Measurements from ENCODE around the gene NINJ2. TPM values are rescaled to one million over a fixed set of nuclear protein-coding genes. Genes with fewer than 3 reads are reported as not detected.

NINJ2 gene
- total and polyA plus RNA-seq, 8 donors: 0.32 to 1.8 (median 0.68) TPM

- WGBS, 2 donors: 24 to 25% methylated on average over 43 to 44 of the region's 44 CpGs
- H3K9me3 ChIP-seq: no peaks in the 10 kb centered on the region
Measured at GRCh38 chr12:546920-547845, 116.1 kb downstream of the NINJ2 start.

GRCh38 chr12:546265-546919, 116.9 kb downstream of the NINJ2 start:
- Histone ChIP-seq H3K4me3 (no peak overlapping the region), H3K27ac (no peak overlapping the region), H3K9me3 (no peaks in the 10 kb centered on the region), H3K4me1 (no peaks in the 10 kb centered on the region), H3K27me3 (peaks cover 0 to 3% (median 0%) of the 10 kb centered on the region in 4 donors), H3K36me3 (no peaks in the 10 kb centered on the region)
- no peak for TF ChIP-seq CTCF (IDR thresholded peaks at IDR 0.05)
- intact Hi-C loops (cut with DNase I): loop anchor here (5.0 to 10.0 kb wide), 2 partner anchors 102 to 104 kb away; no protein-coding TSS in a partner anchor
- ATAC-seq: peak in 2 of 4 donors; percentile 9
- DNase-seq: no peak
- FAIRE-seq: no peak
- 62 to 72% methylated on average over 33 to 41 of the region's 41 CpGs for WGBS, 2 donors

More at GRCh38 chr12:546920-547845, 116.1 kb downstream of the NINJ2 start:
- FAIRE-seq (no peak), ATAC-seq (peak; percentile 88 to 93 (median 93)), DNase-seq (peak in 4 of 6 donors; percentile 35 to 94 (median 78))
- H3K27me3 ChIP-seq: peaks cover 0 to 3% (median 0%) of the 10 kb centered on the region in 4 donors
- H3K4me1 ChIP-seq: no peaks in the 10 kb centered on the region
- H3K36me3 ChIP-seq: no peaks in the 10 kb centered on the region
- intact Hi-C loops (cut with DNase I): loop anchor here (5.0 to 10.0 kb wide), 2 partner anchors 102 to 105 kb away; no protein-coding TSS in a partner anchor
- TF ChIP-seq CTCF (IDR thresholded peaks at IDR 0.05): peak; percentile 96 to 98 (median 98)
- no peak overlapping the region for H3K27ac ChIP-seq
- H3K4me3 ChIP-seq: no peak overlapping the region

- ATAC-seq (no peak), DNase-seq (no peak), FAIRE-seq (no peak)
- no peak for TF ChIP-seq CTCF (IDR thresholded peaks at IDR 0.05)
- intact Hi-C loops (cut with DNase I): loop anchor here (5.0 to 10.0 kb wide), 2 partner anchors 101 to 104 kb away; no protein-coding TSS in a partner anchor
- 69 to 76% methylated on average over 5 to 6 of the region's 6 CpGs for WGBS, 2 donors
- Histone ChIP-seq H3K27me3 (peaks cover 0 to 3% (median 0%) of the 10 kb centered on the region in 4 donors), H3K27ac (no peak overlapping the region), H3K4me1 (no peaks in the 10 kb centered on the region), H3K36me3 (no peaks in the 10 kb centered on the region), H3K4me3 (no peak overlapping the region), H3K9me3 (no peaks in the 10 kb centered on the region)
Measured at GRCh38 chr12:545835-546234, 117.4 kb downstream of the NINJ2 start.

GRCh38 chr12:544941-545635, 118.2 kb downstream of the NINJ2 start:
- FAIRE-seq: no peak
- Histone ChIP-seq H3K4me3 (no peak overlapping the region), H3K4me1 (no peaks in the 10 kb centered on the region), H3K27ac (no peak overlapping the region), H3K36me3 (no peaks in the 10 kb centered on the region), H3K9me3 (no peaks in the 10 kb centered on the region), H3K27me3 (peaks cover 0 to 3% (median 0%) of the 10 kb centered on the region in 4 donors)
- no peak for TF ChIP-seq CTCF (IDR thresholded peaks at IDR 0.05)
- intact Hi-C loops (cut with DNase I): loop anchor here (5.0 to 10.0 kb wide), 3 partner anchors 88 to 103 kb away; partner anchors contain the start of gene B4GALNT3 (in 1 of the 3)
- ATAC-seq: no peak
- WGBS, 2 donors: 77 to 80% methylated on average over 9 of the region's 9 CpGs
- DNase-seq: no peak
